Inferior parietal cortex (tissue), 1 donor: Measurements from ENCODE around the gene SDR9C7.
"Not testable (repeated sequence)": the region's sequence is repeated elsewhere in the genome, so short reads cannot be mapped to it uniquely, and the experiment has no call there.

Experiments used
- DNase-seq: peaks from one replicate; pipeline ENCODE4 v3.0.0-alpha.2; 2016; ENCODE audit errors: extremely low spot score

Gene SDR9C7

DNA sequence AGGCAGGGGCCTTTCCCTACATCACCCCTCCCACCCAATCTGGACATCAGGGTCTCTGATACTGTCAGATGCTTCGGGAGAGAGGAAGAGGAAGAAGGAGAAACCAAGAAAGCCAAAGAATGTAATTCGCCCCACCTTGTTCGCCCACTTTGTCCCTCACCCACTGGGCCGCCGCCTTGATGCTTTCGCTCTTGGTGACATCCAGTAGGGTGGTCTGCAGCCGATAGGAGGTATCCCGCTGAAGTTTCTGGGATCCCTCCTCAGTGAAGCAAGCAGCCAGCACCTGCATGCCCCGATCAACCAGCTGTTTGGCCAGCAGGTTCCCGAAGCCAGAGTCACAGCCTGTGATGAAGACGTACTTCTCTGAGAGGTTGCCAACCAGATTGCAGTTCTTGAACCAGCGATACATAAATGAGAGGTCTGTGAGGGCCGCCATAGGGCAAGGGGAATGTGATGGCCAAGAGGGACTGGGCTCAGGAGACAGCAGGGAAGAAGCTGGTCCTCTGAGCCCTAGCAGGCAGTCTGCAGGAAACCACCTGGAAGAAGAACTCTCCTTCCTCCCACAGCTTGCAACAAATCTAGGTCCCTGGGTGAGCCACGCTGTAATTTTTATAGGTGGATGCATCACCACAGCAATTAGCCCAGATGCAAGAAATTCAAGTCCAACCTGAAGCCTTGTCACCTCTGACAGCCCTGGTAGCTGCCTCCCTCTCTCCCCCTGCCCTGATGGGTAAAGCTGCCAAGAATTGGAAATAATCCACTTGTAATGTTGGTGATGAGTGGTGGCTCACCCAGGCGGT lies at the start of gene SDR9C7:
SDR9C7 (minus strand) TSS at position 583 of the 800 bp plus-strand sequence; CDS start at position 436, 147 bp downstream.
- no peak for DNase-seq

DNA sequence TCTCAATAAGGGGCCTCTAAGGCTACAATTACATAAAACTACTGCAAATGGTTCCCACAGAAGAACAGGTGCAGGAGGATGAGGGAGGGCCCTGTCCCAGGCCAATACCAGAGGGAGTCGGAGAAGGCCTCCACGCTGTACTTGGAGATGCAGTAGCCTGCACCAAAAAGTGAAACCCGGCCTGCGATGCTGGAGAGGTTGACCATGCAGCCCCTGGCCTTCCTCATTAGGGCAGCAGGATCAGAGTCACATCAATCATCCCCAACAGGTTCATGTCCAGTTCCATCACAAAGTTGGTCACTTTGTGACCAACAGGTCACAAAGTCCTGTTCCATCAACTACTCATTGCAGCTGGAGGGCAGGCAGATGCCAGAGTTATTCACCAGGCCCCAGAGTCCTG lies 49.2 kb upstream of the SDR9C7 start:
- no peak for DNase-seq

DNA sequence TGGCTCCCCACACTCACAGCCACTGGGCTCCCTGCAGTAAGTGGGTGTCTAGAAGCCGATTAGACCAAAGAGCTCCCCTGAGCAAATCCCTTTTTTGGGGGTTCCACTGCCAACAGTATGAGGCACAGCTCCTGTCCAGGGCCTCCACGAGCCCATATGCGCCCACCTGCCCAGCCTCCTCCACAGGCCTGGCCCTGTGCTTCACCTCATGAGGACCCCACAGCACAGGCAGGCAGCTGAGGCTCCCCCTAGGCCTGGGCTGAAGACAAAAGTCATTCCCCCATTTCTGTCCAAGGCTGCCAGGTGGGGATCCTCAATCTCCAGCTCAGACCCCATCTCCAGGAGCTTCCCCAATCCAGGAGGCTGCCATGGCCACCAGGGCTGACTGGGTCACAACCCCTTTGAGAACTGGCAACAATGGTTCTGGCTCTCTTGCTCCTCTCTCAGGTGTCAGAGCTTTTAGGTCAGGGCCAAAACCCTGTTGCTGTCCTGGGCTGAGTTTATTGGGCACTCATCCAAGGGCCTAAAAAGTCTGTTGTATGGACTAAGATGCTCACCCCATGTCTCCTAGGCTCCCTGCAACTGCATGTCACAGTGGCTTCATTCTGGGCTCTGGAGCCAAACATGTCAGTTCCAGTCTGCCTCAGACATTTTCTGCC lies 48.5 kb upstream of the SDR9C7 start:
- DNase-seq = not testable (repeated sequence)

DNA sequence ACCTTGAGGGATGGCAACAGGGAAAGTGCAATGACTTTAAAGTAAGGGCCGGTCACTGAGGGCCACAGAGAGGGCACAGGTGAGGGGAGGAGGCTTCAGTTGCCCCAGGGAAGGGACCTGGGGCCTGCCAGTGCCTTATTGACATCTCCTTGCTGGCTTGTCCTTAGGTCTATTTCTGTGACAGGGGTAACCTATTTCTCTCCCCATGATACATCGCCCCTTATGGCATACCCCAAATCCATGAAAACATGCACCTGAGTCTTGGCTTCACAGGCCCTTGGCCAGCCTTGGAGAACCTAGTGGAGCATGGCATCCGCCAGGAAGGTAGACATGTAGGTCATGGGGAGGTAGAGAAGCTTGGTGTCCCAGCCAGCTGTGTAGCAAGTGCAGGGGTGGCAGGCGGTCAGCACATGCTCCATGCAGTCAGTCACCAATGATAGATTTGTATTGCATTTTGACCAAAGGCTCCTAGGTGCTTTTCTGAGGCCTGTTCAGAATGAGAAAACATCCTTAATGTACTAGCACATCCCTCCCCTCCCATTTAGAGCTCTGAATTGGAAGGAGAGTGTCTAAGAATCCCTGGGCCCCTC lies 46.8 kb upstream of the SDR9C7 start:
- DNase-seq = no peak

DNA sequence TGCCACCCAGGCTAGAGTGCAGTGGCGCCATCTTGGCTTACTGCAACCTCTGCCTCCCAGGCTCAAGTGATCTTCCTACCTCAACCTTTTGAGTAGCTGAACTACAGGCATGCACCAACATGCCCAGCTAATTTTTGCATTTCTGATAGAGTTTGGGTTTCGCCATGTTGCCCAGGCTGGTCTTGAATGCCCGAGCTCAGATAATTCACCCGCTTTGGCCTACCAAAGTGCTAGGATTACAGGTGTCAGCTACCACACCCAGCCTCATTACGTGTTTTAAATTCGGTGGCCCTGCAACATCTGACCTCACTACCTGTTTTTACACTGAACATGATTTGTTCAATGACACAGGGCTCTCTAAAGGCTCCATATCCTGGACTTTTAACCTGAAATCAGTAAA lies 46.1 kb upstream of the SDR9C7 start:
- no peak for DNase-seq

DNA sequence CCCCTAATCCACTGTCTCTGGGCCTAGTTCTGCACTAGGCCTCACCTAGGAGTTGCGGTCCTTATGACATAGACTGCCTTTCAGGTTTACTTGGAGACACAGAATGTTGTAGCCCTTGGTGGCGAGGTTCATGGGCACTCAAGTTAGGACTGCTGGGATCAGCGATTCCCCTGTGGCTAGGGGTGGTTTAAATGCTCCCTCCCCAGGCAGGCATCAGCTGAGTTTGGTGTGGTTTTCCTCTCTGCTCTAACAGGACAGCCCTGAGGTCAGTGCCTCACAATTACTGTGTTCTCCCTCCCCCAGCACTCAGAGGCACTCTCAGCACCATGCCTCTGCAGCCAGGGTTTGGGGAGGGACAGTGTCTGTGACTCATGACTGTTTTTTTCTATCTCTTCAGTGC lies 45.4 kb upstream of the SDR9C7 start:
- no peak for DNase-seq

DNA sequence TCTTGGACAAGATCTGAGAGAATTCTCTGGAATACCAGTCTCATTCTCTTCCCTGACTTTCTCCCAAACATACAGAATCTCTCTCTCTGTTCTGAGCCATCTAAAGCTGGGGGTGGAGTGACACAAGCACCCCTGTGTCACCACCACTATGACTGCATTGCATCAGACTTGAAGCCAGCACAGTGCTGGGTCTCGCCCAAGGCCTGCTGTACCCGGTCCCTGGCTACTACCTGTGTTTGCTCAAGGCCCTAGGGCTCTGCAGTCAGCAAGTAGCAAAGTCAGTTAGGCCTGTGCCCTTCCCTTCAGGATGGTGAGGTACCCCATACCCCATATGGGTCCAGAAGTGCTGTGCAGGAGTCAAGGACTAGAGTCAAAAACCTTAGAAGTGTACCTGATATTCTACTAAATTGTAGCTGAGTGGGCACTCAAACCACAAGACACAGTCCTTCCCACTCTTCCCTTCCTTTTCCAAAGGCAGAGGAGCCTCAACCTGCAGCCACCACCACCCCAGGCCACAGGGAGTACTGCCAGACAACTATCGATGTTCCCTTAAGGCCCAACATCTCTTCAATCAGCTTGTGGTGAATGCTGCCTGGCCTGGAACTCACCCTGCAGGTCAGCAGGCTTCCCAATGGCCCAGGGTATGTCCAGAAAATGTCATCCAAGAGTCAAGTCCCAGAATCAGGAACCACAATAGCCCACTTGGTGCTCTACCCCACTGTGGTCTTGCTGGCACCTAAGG lies 44.4 kb upstream of the SDR9C7 start:
- no peak for DNase-seq

DNA sequence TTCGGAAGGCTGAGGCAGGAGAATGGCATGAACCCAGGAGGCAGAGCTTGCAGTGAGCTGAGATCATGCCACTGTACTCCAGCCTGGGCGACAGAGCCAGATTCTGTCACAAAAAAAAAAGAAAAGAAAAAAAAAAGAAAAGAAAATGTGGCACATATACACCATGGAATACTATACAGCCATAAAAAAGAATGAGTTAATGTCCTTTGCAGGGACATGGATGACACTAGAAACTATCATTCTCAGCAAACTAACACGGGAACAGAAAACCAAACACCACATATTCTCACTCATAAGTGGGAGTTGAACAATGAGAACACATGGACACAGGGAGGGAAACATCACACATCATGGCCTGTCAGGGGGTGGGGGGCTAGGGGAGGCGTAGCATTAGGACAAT lies 43.2 kb upstream of the SDR9C7 start:
- not testable (repeated sequence) for DNase-seq

DNA sequence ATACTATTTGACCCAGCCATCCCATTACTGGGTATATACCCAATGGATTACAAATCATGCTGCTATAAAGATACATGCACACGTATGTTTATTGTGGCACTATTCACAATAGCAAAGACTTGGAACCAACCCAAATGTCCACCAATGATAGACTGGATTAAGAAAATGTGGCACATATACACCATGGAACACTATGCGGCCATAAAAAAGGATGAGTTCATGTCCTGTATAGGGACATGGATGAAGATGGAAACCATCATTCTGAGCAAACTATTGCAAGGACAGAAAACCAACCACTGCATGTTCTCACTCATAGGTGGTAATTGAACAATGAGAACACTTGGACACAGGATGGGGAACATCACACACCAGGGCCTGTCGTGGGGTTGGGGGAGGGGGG lies 40.0 kb upstream of the SDR9C7 start:
- DNase-seq = not testable (repeated sequence)

DNA sequence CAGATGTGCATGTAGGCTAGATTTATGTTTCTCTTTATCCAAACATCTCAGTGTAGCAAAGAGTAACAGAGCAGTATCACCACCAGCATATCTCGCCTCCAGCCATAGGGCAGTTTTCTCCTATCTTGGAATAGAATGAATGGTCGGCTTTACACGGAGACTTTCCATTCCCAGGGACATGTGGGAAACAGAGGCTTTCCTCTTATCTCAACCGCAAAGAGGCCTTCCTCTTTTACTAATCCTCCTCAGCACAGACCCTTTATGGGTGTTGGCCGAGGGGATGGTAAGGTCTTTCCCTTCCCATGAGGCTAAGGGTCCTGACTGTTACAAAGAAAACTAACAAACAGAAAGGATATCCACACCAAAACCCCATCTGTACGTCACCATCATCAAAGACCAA lies 34.7 kb upstream of the SDR9C7 start:
- not testable (repeated sequence) for DNase-seq

DNA sequence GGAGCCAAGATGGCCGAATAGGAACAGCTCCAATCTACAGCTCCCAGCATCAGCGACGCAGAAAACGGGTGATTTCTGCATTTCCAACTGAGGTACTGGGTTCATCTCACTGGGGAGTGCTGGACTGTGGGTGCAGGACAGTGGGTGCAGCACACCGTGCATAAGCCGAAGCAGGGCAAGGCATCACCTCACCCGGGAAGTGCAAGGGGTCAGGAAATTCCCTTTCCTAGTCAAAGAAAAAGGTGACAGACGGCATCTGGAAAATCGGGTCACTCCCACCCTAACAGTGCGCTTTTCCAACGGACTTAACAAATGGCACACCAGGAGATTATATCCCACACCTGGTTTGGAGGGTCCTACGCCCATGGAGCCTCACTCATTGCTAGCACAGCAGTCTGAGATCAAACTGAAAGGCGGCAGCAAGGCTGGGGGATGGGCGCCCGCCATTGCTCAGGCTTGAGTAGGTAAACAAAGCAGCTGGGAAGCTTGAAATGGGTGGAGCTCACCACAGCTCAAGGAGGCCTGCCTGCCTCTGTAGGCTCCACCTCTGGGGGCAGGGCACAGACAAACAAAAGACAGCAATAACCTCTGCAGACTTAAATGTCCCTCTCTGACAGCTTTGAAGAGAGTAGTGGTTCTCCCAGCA lies 31.9 kb upstream of the SDR9C7 start:
- DNase-seq = not testable (repeated sequence)

DNA sequence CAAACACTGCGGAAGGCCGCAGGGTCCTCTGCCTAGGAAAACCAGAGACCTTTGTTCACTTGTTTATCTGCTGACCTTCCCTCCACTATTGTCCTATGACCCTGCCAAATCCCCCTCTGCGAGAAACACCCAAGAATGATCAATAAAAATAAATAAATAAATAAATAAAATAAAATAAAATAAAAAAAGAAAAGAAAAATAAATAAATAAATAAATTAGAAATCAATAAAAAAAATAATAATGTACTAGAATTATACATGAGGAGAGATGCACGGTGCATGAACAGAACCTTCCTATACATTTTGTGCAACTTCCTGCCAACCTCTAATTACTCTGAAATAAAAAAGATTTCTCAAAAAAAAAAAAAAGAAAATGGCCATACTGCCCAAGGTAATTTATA lies 30.9 kb upstream of the SDR9C7 start:
- not testable (repeated sequence) for DNase-seq

DNA sequence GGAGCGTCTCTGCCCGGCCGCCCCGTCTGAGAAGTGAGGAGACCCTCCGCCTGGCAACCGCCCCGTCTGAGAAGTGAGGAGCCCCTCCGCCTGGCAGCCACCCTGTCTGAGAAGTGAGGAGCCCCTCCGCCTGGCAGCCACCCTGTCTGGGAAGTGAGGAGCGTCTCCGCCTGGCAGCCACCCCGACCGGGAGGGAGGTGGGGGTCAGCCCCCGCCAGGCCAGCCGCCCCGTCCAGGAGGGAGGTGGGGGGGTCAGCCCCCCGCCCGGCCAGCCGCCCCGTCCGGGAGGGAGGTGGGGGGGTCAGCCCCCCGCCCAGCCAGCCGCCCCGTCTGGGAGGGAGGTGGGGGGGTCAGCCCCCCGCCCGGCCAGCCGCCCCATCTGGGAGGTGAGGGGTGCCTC lies 29.3 kb upstream of the SDR9C7 start:
- DNase-seq = not testable (repeated sequence)

DNA sequence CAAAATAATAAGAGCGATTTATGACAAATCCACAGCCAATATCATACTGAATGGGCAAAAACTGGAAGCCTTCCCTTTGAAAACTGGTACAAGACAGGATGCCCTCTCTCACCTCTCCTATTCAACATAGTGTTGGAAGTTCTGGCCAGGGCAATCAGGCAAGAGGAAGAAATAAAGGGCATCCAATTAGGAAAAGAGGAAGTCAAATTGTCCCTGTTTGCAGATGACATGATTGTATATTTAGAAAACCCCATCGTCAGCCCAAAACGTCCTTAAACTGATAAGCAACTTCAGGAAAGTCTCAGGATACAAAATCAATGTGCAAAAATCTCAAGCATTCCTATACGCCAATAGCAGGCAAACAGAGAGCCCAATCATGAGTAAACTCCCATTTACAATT lies 28.0 kb upstream of the SDR9C7 start:
- not testable (repeated sequence) for DNase-seq

DNA sequence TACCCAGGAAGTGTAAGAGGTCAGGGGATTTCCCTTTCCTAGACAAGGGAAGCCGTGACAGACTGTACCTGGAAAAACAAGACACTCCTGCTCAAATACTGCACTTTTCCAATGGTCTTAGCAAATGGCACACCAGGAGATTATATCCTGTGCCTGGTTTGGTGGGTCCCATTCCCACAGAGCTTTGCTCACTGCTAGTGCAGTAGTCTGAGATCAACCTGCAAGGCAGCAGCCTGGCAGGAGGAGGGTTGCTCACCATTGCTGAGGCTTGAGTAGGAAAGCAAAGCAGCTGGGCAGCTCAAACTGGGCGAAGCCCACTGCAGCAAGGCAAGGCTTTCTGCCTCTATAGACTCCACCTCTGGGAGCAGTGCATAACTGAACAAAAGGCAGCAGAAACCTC lies 24.2 kb upstream of the SDR9C7 start:
- no peak for DNase-seq

DNA sequence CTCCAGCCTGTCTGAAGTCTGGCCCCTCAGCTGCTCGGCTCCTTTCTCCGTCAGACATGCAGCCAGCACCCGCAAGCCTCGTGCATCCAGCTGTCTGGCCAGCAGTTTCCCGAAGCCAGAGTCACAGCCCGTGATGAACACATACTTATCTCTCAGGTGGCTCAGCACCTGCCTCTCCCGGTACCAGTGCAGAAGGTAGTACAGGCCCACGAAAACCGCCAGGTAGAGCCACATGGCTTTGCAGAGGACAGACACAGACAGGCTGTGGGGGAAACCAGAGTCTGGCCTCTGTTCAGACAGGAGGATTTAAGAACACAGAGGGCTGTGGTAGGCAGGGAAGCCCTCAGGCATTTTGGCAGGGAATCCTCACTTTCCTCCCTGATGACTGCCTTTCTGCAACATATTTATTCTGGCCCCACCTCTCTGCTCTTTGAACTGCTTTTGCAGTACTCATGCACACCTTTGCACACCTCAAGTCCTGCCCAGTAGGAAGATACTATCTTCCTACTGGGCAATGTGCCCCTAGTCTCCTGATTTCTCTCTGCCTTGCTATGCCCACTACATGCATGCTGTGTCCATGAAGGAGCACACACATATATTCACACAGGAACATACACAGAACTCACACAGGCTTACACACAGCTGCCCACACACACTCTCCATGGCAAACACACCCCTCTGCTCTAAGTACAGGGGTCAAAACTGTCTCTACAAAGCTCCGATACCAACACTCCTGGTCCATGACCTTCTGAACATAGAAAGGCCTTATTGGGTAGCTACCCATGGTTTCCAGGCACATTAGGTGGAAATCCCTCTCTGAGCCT lies 23.2 kb upstream of the SDR9C7 start, which contains the start of gene RDH16:
RDH16 (minus strand) TSS at position 380 of the 824 bp plus-strand sequence; CDS start at position 234, 146 bp downstream.
- DNase-seq = no peak

DNA sequence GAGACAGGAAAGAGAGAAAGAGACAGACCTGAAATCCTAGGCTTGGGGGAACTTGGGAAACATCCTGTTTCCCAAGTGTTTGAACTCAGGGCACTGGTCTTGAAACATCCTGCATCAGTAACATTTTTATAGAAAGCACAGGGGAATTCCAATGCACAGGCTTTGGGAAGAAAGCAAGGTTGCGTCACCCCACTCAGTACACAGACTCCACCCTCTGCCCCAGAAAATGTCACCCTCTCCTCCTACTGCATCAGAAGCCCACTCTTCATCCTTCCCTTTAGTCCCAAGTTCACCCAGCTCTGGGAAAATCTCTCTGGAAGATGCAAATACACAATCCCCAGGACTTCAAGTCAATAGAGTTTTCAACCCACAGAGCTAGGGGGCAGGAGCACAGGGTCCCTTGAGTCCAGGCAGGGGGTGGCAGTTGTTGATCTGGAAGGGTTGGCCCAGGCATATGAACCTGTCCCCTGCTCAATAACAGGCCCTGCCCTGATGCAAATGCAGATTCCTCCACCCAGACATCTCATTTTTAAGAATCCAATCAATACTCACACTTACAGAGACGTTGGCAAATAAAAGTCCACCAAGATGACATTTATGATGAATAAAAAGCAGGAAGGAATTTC lies 21.5 kb upstream of the SDR9C7 start:
- no peak for DNase-seq

DNA sequence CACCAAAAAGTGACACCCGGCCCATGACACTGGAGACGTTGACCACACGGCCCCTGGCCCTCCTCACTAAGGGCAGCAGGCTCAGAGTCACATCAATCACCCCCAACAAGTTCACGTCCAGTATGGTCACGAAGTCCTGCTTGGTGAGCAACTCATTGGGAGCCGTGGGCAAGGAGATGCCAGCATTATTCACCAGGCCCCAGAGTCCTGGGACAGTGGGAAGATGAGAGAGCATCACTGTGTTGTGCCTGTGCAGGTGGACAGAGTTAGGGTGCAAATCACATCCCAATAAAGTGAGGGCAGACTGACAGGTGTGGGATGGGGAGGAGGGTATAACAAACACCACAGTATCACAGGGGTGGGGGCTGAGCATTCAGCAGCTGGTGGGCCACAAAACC lies 20.7 kb upstream of the SDR9C7 start:
- DNase-seq = no peak

DNA sequence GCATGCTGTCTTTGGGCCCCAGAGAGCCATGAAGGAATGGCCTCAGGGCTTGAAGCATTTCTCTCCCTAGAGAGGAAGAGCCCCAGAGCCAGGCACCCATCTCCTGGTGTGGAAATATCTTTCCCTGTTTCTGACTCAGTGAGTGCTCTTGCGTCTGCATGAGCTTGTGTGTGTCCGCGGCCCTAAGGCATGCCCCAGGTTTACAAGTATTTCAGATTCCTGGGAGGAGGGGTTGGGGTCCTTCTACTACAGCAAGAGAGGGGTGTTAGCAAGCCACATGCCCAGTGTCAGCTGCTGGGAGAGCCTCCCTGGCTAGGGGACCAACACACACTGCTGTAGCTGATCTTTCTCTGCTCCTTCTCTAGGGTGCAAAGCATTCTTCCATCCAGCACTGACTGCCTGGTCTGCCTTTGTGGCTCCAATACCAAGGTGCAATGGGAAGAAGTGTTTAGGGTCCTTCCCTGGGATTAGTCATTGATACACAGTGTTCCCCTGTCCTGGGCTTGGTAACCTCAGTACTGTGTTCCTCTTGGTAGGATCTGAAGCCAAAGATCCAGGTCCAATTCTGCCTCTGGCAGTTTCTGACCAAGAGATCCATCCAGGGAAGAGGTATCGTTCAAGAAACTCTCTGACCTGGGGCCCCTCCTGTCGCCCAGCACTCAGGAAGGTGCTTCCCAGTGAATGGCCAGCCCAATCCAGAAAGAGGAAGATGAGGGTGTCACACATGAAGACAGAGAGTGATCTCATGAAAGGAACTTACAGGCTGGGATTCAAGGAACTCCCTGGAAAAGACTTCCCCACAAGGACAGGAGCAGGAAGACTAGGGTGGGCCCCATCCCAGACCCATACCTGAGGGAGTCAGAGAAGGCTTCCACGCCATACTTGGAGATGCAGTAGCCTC lies 20.1 kb upstream of the SDR9C7 start:
- DNase-seq = no peak
